HG03460 (cell line): ENCODE results near the gene ZBTB43.

Source experiments
- ATAC-seq: cut with Tn5 transposase; IDR thresholded peaks from one replicate; pipeline ENCODE4 v1.9.1; 2021; ENCODE audit not compliant: unreplicated experiment

The ZBTB43 gene

GRCh38 chr9:126885131-126885641 lies 80.3 kb downstream of the ZBTB43 start:
- no peak for ATAC-seq

GRCh38 chr9:126886034-126886822 lies 81.4 kb downstream of the ZBTB43 start:
- ATAC-seq = no peak

GRCh38 chr9:126886897-126887296 lies 82.1 kb downstream of the ZBTB43 start:
- ATAC-seq = no peak
